ENCODE results near the gene ARL5A.

GRCh38 chr2:151783133-151783520 lies 45.1 kb downstream of the ARL5A start:
- TF ChIP-seq, protein P1, sequence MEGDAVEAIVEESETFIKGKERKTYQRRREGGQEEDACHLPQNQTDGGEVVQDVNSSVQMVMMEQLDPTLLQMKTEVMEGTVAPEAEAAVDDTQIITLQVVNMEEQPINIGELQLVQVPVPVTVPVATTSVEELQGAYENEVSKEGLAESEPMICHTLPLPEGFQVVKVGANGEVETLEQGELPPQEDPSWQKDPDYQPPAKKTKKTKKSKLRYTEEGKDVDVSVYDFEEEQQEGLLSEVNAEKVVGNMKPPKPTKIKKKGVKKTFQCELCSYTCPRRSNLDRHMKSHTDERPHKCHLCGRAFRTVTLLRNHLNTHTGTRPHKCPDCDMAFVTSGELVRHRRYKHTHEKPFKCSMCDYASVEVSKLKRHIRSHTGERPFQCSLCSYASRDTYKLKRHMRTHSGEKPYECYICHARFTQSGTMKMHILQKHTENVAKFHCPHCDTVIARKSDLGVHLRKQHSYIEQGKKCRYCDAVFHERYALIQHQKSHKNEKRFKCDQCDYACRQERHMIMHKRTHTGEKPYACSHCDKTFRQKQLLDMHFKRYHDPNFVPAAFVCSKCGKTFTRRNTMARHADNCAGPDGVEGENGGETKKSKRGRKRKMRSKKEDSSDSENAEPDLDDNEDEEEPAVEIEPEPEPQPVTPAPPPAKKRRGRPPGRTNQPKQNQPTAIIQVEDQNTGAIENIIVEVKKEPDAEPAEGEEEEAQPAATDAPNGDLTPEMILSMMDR (IDR thresholded peaks at IDR 0.05), result no peak
- TF ChIP-seq POLR2A (IDR thresholded peaks at IDR 0.05), result no peak

All from lower leg skin (tissue), 3 donors.